Measurements from ENCODE around the gene VSTM2B. TPM values are rescaled to one million over a fixed set of nuclear protein-coding genes. Genes with fewer than 3 reads are reported as not detected.

The VSTM2B gene
- total and polyA plus RNA-seq, 7 experiments from 2014 or later, result 0.24 TPM; not detected in 6

DNA sequence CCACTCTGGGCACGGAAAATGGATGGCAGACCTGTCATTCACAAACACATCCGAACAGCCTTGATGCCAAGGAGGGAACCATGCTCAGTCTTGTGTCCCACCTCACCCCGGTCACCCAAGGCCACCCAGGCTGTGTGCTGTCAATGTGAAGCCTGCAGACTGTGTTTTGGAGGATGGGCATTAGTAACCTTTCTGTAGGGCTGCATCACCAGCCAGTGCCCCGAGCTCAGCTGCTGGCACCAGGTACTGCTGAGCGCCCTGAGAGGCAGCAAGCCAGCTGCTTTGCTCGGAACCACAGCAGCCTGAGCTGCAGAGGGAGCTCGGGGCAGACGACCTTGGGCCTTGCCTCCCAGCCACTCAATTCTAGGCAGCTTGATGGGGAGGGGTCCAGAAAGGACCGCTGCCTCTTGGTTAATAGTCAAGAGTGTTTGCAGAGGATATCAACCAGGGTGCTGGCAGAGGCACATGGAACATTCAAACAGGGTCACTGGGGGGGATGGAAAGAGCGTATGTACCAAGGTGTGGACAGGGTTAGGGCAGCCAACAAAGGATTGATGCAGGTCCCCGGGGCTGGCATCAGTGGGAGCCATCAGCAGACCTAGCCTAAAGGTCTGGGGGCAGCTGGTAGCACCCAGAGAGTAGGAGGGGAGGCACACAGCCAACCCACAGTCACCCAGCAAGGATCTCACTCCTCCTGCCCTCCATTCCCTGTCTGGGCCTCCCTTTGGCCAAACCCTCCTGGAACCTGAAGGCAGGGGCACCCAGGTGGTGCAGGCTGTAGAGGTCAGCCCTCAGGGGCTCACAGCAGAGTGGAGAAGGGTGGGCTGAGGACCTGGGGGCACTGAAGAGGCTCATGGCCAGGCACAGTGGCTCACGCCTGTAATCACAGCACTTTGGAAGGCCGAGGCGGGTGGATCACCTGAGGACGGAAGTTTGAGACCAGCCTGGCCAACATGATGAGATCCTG lies 8.1 kb downstream of the VSTM2B start:
- intact Hi-C loops (cut with micrococcal nuclease), result no loop called here
- Mint-ChIP-seq H3K4me1 (peaks cover 7 to 12% (median 7%) of the 10 kb centered on the region in 7 donors), H3K27ac (no peak overlapping the region), H3K4me3 (no peak overlapping the region), H3K9me3 (peaks cover 0 to 5% (median 0%) of the 10 kb centered on the region in 11 donors), H3K36me3 (peaks cover 0 to 4% (median 0%) of the 10 kb centered on the region in 5 donors), H3K27me3 (peaks cover 33 to 65% (median 48%) of the 10 kb centered on the region in 5 donors)
- ChIA-PET CTCF (no interaction called here), POLR2A (no interaction called here)
- no peaks in the 10 kb centered on the region for H3K27me3 ChIP-seq (ENCODE audit: control insufficient read depth in 2 of 2, insufficient read depth in 2 of 2, low read length in 2 of 2)
- H3K4me3 ChIP-seq (ENCODE audit: low read length), result no peak overlapping the region
- no peak for ATAC-seq
- H3K9me3 ChIP-seq (ENCODE audit: control insufficient read depth in 2 of 3, low read length in 3 of 3), result no peaks in the 10 kb centered on the region
- DNase-seq, result no peak
- H3K36me3 ChIP-seq (ENCODE audit: control insufficient read depth in 2 of 3, insufficient read depth in 3 of 3, low read length in 3 of 3), result no peaks in the 10 kb centered on the region
- no peaks in the 10 kb centered on the region for H3K4me1 ChIP-seq (ENCODE audit: control insufficient read depth in 2 of 2, insufficient read depth in 2 of 2, low read length in 2 of 2)
- no peak overlapping the region for H3K27ac ChIP-seq (ENCODE audit: low read depth, low read length)

DNA sequence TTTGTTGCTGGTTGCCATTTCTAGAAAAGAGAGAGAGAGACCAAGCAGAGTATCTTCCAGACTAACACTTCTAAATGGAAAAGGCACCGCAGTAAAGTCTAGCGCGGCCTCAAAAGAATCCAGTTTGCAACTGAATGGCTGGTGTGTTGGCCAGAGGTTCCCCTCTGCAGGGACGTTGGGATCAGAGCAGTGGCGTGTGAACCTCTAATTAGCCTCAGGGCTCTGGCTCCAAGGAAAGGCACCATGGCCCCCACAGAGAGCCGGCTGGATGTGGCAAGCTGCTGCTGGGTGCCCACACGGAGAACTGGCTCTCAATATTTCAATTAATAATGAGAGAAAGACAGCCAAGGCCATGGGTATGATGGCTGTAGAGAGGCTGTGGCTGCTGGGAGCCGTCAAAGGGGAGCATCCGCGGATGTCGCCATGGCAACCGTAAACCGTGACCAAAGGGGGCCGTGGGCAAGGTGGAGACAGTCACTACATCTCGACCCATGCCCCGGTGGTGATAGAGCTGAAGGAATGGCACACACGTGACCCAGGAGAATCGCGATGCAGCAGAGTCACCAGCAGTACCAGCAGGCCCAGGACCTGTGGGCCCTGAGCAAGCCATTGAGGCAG lies 9.5 kb downstream of the VSTM2B start:
- ChIA-PET CTCF (no interaction called here), POLR2A (no interaction called here)
- no peaks in the 10 kb centered on the region for H3K9me3 ChIP-seq (ENCODE audit: control insufficient read depth in 2 of 3, low read length in 3 of 3)
- intact Hi-C loops (cut with micrococcal nuclease), result no loop called here
- DNase-seq, result no peak
- no peak overlapping the region for H3K27ac ChIP-seq (ENCODE audit: low read depth, low read length)
- Mint-ChIP-seq H3K4me3 (no peak overlapping the region), H3K4me1 (peaks cover 0 to 3% (median 0%) of the 10 kb centered on the region in 7 donors), H3K9me3 (peaks cover 0 to 5% (median 0%) of the 10 kb centered on the region in 11 donors), H3K27ac (no peak overlapping the region), H3K36me3 (peaks cover 0 to 4% (median 0%) of the 10 kb centered on the region in 5 donors), H3K27me3 (peaks cover 24 to 67% (median 39%) of the 10 kb centered on the region in 5 donors)
- no peak overlapping the region for H3K4me3 ChIP-seq (ENCODE audit: low read length)
- ATAC-seq, result no peak
- no peaks in the 10 kb centered on the region for H3K4me1 ChIP-seq (ENCODE audit: control insufficient read depth in 2 of 2, insufficient read depth in 2 of 2, low read length in 2 of 2)
- no peaks in the 10 kb centered on the region for H3K27me3 ChIP-seq (ENCODE audit: control insufficient read depth in 2 of 2, insufficient read depth in 2 of 2, low read length in 2 of 2)
- H3K36me3 ChIP-seq (ENCODE audit: control insufficient read depth in 2 of 3, insufficient read depth in 3 of 3, low read length in 3 of 3), result no peaks in the 10 kb centered on the region

DNA sequence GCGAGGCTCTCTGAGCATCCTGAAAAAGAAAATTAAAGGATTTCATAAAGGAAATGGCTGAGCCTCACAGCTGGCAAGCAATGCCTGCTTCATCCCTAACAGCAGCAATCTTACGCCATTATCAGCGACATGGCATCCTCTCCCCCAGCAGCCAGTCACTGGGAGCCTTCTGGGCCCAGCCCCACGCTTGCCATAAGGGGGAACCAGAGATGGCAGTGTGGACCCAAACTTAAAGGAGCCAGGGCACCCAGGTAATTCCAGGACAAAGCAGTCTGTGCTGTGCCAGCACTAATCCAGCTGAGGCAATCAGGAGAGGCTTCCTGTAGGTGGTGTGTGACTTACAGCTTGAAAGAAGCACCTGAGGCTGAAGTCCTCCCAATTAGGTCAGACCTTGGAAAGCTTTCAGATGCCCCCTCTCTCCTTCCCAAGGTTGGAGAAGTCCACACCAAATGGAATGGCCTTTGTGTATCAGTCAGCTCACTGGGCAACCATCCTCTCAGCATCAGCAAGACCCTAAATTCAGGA lies 10.3 kb downstream of the VSTM2B start:
- Histone ChIP-seq H3K4me1 (ENCODE audit: control insufficient read depth in 2 of 2, insufficient read depth in 2 of 2, low read length in 2 of 2) (no peaks in the 10 kb centered on the region), H3K27ac (ENCODE audit: low read depth, low read length) (no peak overlapping the region), H3K9me3 (ENCODE audit: control insufficient read depth in 2 of 3, low read length in 3 of 3) (no peaks in the 10 kb centered on the region), H3K27me3 (ENCODE audit: control insufficient read depth in 2 of 2, insufficient read depth in 2 of 2, low read length in 2 of 2) (no peaks in the 10 kb centered on the region), H3K4me3 (ENCODE audit: low read length) (no peak overlapping the region), H3K36me3 (ENCODE audit: control insufficient read depth in 2 of 3, insufficient read depth in 3 of 3, low read length in 3 of 3) (no peaks in the 10 kb centered on the region)
- Mint-ChIP-seq H3K9me3 (peaks cover 0 to 5% (median 0%) of the 10 kb centered on the region in 11 donors), H3K4me1 (no peaks in the 10 kb centered on the region), H3K4me3 (no peak overlapping the region), H3K27ac (no peak overlapping the region), H3K36me3 (peaks cover 0 to 4% (median 0%) of the 10 kb centered on the region in 5 donors), H3K27me3 (peaks cover 17 to 62% (median 34%) of the 10 kb centered on the region in 5 donors)
- CTCF ChIA-PET, result no interaction called here
- POLR2A ChIA-PET, result no interaction called here
- ATAC-seq (no peak), DNase-seq (no peak)
- intact Hi-C loops (cut with micrococcal nuclease), result no loop called here

DNA sequence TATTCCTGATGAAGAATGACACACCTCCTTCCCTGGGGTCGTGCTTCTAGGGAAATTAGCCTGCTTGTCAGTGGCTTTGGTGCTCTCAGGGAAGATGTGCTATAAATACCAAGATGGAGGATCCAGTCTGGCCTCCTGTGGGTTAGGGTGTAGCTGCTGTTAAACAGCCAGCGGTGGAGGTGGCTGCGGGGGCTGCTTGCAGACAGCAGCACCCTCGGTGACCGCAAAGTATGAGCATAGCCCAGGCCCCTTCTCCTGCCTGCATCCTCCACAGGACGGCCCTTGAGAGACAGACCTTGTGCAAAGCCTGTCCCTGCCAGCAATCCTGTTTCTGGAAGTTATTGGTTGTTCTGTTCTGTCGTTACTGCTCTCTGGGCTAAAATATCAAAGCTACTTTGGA lies 11.4 kb downstream of the VSTM2B start:
- Histone ChIP-seq H3K4me1 (ENCODE audit: control insufficient read depth in 2 of 2, insufficient read depth in 2 of 2, low read length in 2 of 2) (no peaks in the 10 kb centered on the region), H3K27ac (ENCODE audit: low read depth, low read length) (no peak overlapping the region), H3K9me3 (ENCODE audit: control insufficient read depth in 2 of 3, low read length in 3 of 3) (no peaks in the 10 kb centered on the region), H3K36me3 (ENCODE audit: control insufficient read depth in 2 of 3, insufficient read depth in 3 of 3, low read length in 3 of 3) (no peaks in the 10 kb centered on the region), H3K27me3 (ENCODE audit: control insufficient read depth in 2 of 2, insufficient read depth in 2 of 2, low read length in 2 of 2) (no peaks in the 10 kb centered on the region), H3K4me3 (ENCODE audit: low read length) (no peak overlapping the region)
- CTCF ChIA-PET, result no interaction called here
- Mint-ChIP-seq H3K27ac (no peak overlapping the region), H3K9me3 (peaks cover 0 to 4% (median 0%) of the 10 kb centered on the region in 11 donors), H3K4me1 (no peaks in the 10 kb centered on the region), H3K4me3 (no peak overlapping the region), H3K27me3 (peaks cover 7 to 59% (median 23%) of the 10 kb centered on the region in 5 donors), H3K36me3 (peaks cover 0 to 4% (median 0%) of the 10 kb centered on the region in 5 donors)
- DNase-seq, result no peak
- POLR2A ChIA-PET, result no interaction called here
- intact Hi-C loops (cut with micrococcal nuclease), result no loop called here
- ATAC-seq, result no peak

DNA sequence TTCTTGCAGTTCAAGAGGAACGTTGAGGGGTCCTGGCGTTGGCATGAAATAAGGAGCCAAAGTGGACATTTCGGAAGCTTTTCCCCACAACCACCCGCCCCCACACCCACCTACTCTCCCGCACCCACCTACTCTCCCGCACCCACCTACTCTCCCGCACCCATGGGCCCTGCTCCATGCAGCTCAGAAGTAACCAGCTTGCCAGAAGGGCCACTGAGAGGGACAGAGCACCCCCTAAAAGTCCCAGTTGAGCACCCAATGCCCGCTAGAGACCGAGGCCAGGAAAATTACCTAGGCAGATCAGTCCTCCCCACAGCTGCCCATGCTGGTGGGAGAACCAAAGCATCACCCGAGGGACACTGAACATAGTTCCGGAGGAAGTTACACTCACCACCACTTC lies 11.8 kb downstream of the VSTM2B start:
- DNase-seq, result no peak
- Mint-ChIP-seq H3K4me3 (no peak overlapping the region), H3K9me3 (peaks cover 0 to 4% (median 0%) of the 10 kb centered on the region in 11 donors), H3K27ac (no peak overlapping the region), H3K4me1 (no peaks in the 10 kb centered on the region), H3K36me3 (peaks cover 0 to 4% (median 0%) of the 10 kb centered on the region in 5 donors), H3K27me3 (peaks cover 3 to 55% (median 19%) of the 10 kb centered on the region in 5 donors)
- Histone ChIP-seq H3K4me1 (ENCODE audit: control insufficient read depth in 2 of 2, insufficient read depth in 2 of 2, low read length in 2 of 2) (no peaks in the 10 kb centered on the region), H3K27ac (ENCODE audit: low read depth, low read length) (no peak overlapping the region), H3K4me3 (ENCODE audit: low read length) (no peak overlapping the region), H3K27me3 (ENCODE audit: control insufficient read depth in 2 of 2, insufficient read depth in 2 of 2, low read length in 2 of 2) (no peaks in the 10 kb centered on the region), H3K36me3 (ENCODE audit: control insufficient read depth in 2 of 3, insufficient read depth in 3 of 3, low read length in 3 of 3) (no peaks in the 10 kb centered on the region), H3K9me3 (ENCODE audit: control insufficient read depth in 2 of 3, low read length in 3 of 3) (no peaks in the 10 kb centered on the region)
- intact Hi-C loops (cut with micrococcal nuclease), result no loop called here
- POLR2A ChIA-PET, result no interaction called here
- CTCF ChIA-PET, result no interaction called here
- ATAC-seq, result no peak

DNA sequence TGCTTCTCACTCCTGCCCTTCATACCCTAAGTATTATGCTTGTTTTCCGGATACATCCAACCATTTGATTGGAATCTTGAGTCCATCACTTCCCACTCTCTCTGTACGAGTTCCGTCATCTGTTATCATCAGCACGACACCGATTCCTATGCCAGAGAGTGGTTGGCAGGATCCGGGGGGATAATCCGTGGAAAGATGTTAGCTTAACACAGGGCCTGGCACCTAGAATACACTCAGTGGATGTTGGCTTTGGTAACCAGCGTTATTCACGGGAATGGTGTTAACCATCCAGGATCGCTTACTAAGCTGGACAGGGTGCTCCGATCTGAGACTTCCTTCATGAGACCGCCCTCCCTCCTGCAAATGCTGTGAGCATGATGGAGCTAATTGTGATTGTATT lies 12.4 kb downstream of the VSTM2B start:
- no peak for DNase-seq
- Mint-ChIP-seq H3K9me3 (peaks cover 0 to 4% (median 0%) of the 10 kb centered on the region in 11 donors), H3K27me3 (peaks cover 0 to 50% (median 14%) of the 10 kb centered on the region in 5 donors), H3K36me3 (peaks cover 0 to 4% (median 0%) of the 10 kb centered on the region in 5 donors), H3K4me3 (no peak overlapping the region), H3K27ac (peak overlapping the region in 1 of 9 donors; percentile 12), H3K4me1 (no peaks in the 10 kb centered on the region)
- ChIA-PET POLR2A (no interaction called here), CTCF (no interaction called here)
- no peaks in the 10 kb centered on the region for H3K9me3 ChIP-seq (ENCODE audit: control insufficient read depth in 2 of 3, low read length in 3 of 3)
- H3K4me1 ChIP-seq (ENCODE audit: control insufficient read depth in 2 of 2, insufficient read depth in 2 of 2, low read length in 2 of 2), result no peaks in the 10 kb centered on the region
- H3K27ac ChIP-seq (ENCODE audit: low read depth, low read length), result no peak overlapping the region
- H3K4me3 ChIP-seq (ENCODE audit: low read length), result no peak overlapping the region
- no peaks in the 10 kb centered on the region for H3K27me3 ChIP-seq (ENCODE audit: control insufficient read depth in 2 of 2, insufficient read depth in 2 of 2, low read length in 2 of 2)
- no peaks in the 10 kb centered on the region for H3K36me3 ChIP-seq (ENCODE audit: control insufficient read depth in 2 of 3, insufficient read depth in 3 of 3, low read length in 3 of 3)
- ATAC-seq, result no peak
- intact Hi-C loops (cut with micrococcal nuclease), result no loop called here

Data from naive thymus-derived CD4-positive, alpha-beta T cell (primary cell).